Pancreas (tissue), 10 donors: Measurements from ENCODE around the gene CIAPIN1. TPM values are rescaled to one million over a fixed set of nuclear protein-coding genes. Genes with fewer than 3 reads are reported as not detected.
"Not testable (repeated sequence)": the region's sequence is repeated elsewhere in the genome, so short reads cannot be mapped to it uniquely, and the experiment has no call there.

Experiments
- ATAC-seq, 4 donors: fragments of 200-7000 bp; cut with Tn5 transposase; one replicate each; pipeline versions ENCODE4 v1.8.0 to v1.9.1; 2020; ENCODE audit warnings: mild to moderate bottlenecking in 4 of 4, moderate library complexity in 4 of 4
- DNase-seq, 6 donors: peaks; one replicate each; pipeline ENCODE4 v3.0.0-alpha.2; 2020
- FAIRE-seq: peaks from 2 replicates; lab custom pipeline; 2012; peaks lifted over from hg19 to GRCh38; lab: Jason Lieb, UNC
- H3K27ac ChIP-seq, 4 donors: fragments of 200-600 bp; sonication (generic); 1 replicate in 3 of 4; 2 replicates in 1 of 4; pipeline versions ENCODE4 v1.5.0 to v1.8.0; 2020
- H3K27me3 ChIP-seq, 4 donors: fragments of 200-600 bp; one replicate each; pipeline ENCODE4 v1.8.0; 2021
- H3K36me3 ChIP-seq, 3 donors: fragments of 200-600 bp; sonication (generic) in 1 of 3; one replicate each; pipeline versions ENCODE4 v1.5.0 to v1.8.0; 2020 to 2021
- H3K4me1 ChIP-seq, 3 donors: fragments of 200-600 bp; one replicate each; pipeline ENCODE4 v1.8.0; 2021
- H3K4me3 ChIP-seq, 4 donors: fragments of 200-600 bp; sonication (generic) in 2 of 4; one replicate each; pipeline versions ENCODE4 v1.5.0 to v1.8.0; 2020 to 2021
- H3K9me3 ChIP-seq, 4 donors: fragments of 200-600 bp; one replicate each; pipeline ENCODE4 v1.8.0; 2021
- CTCF ChIP-seq, 4 donors: fragments of 200-600 bp; sonication (generic) in 3 of 4; IDR thresholded peaks; one replicate each; pipeline versions ENCODE4 v1.5.0 to v1.8.0; 2021; ENCODE audit warnings: antibody characterized with exemption in 4 of 4
- WGBS, 2 donors: extraction: QIAGEN DNeasy Blood & Tissue Kit; methylation state at CpG; one replicate each; pipeline ENCODE4 v1.1.7; 2013; 5-methylcytosine and 5-hydroxymethylcytosine counted together
- intact Hi-C, 3 donors: fragments of 100-400 bp; cut with DNase I; formaldehyde crosslinking; loops; one replicate each; pipeline versions ENCODE4 v1.11.1 to v1.14.2; 2022
- polyA plus RNA-seq, 2 donors: library from polyadenylated mRNA; stranded (reverse); fragments of 200-250 nt; gene quantifications; one replicate each; pipeline ENCODE4 v1.2.3, GENCODE V29; 2013
- total RNA-seq, 6 donors: library from RNA; stranded (reverse); fragmentation: NEBNext Ultra II Directional in 4 of 6; extraction: Animal tissue kit (Norgen Biotek cat#: 25700) in 4 of 6; gene quantifications; one replicate each; pipeline versions ENCODE4 v1.2.1 to v1.2.4, GENCODE V29; 2021 to 2023
- donor health status: healthy with polysubstance abuse.
- donor health status: DM: no; HTN: no; CAD: no; lungs with moderate emphysema.
- donor health status: DM: no; HTN: no; CAD: no.
- donor health status: control.
- donor health status: control.
- donor health status: Bipolar disorder and iron deficiency.
- donor health status: DM: yes; HTN: yes; CAD: no.
- donor health status: DM: no; HTN: no; CAD: no.
- donor health status: DM: no; HTN: no; CAD: no.
- donor health status: DM: yes; HTN: yes; CAD: no.

CIAPIN1 gene
- total and polyA plus RNA-seq, 8 donors, result 11.6 to 23.8 (median 17.2) TPM

GRCh38 chr16:57444711-57445110 lies 2.5 kb downstream of the CIAPIN1 start:
- no peak for DNase-seq
- ATAC-seq, result no peak
- WGBS, 2 donors, result 83 to 84% methylated on average over 3 of the region's 3 CpGs
- Histone ChIP-seq H3K9me3 (no peaks in the 10 kb centered on the region), H3K36me3 (no peaks in the 10 kb centered on the region), H3K27ac (no peak overlapping the region), H3K27me3 (no peaks in the 10 kb centered on the region), H3K4me3 (no peak overlapping the region), H3K4me1 (peaks cover 0 to 21% (median 11%) of the 10 kb centered on the region in 3 donors)
- intact Hi-C loops, result no loop called here
- FAIRE-seq, result no peak
- TF ChIP-seq CTCF (IDR thresholded peaks at IDR 0.05), result no peak

- ATAC-seq, DNase-seq, H3K4me3 ChIP-seq, FAIRE-seq, H3K4me1 ChIP-seq, H3K9me3 ChIP-seq, intact Hi-C loops, H3K27ac ChIP-seq, H3K27me3 ChIP-seq: not testable (repeated sequence)
- peaks cover 0 to 19% (median 4%) of the 10 kb centered on the region in 3 donors for H3K36me3 ChIP-seq
- WGBS, 2 donors, result 74 to 97% methylated on average over 8 of the region's 8 CpGs
These were observed 6.6 kb downstream of the CIAPIN1 start for GRCh38 chr16:57440551-57440950.

- H3K9me3 ChIP-seq, intact Hi-C loops, ATAC-seq, DNase-seq, H3K4me1 ChIP-seq, H3K27me3 ChIP-seq, FAIRE-seq, H3K27ac ChIP-seq, H3K4me3 ChIP-seq: not testable (repeated sequence)
- H3K36me3 ChIP-seq, result peaks cover 0 to 19% (median 8%) of the 10 kb centered on the region in 3 donors
- WGBS, 2 donors, result 97 to 99% methylated on average over 8 of the region's 8 CpGs
These were observed 7.2 kb downstream of the CIAPIN1 start for GRCh38 chr16:57439947-57440346.

- DNase-seq (no peak), ATAC-seq (no peak), FAIRE-seq (no peak)
- no peaks in the 10 kb centered on the region for H3K4me1 ChIP-seq
- no peaks in the 10 kb centered on the region for H3K27me3 ChIP-seq
- no peak for TF ChIP-seq CTCF (IDR thresholded peaks at IDR 0.05)
- H3K9me3 ChIP-seq, result no peaks in the 10 kb centered on the region
- peaks cover 0 to 30% (median 12%) of the 10 kb centered on the region in 3 donors for H3K36me3 ChIP-seq
- 91 to 100% methylated on average over 1 of the region's 1 CpG for WGBS, 2 donors
- H3K27ac ChIP-seq, result no peak overlapping the region
- H3K4me3 ChIP-seq, result no peak overlapping the region
- intact Hi-C loops, result no loop called here
These were observed 11.3 kb downstream of the CIAPIN1 start for GRCh38 chr16:57435838-57436237.

- DNase-seq (no peak), ATAC-seq (no peak), FAIRE-seq (no peak)
- intact Hi-C loops, result no loop called here
- H3K4me1 ChIP-seq, result no peaks in the 10 kb centered on the region
- TF ChIP-seq CTCF (IDR thresholded peaks at IDR 0.05), result no peak
- 96 to 100% methylated on average over 2 of the region's 2 CpGs for WGBS, 2 donors
- no peak overlapping the region for H3K27ac ChIP-seq
- no peaks in the 10 kb centered on the region for H3K9me3 ChIP-seq
- H3K27me3 ChIP-seq, result no peaks in the 10 kb centered on the region
- no peak overlapping the region for H3K4me3 ChIP-seq
- H3K36me3 ChIP-seq, result peaks cover 0 to 38% (median 20%) of the 10 kb centered on the region in 3 donors
These were observed 13.2 kb downstream of the CIAPIN1 start for GRCh38 chr16:57434003-57434402.

GRCh38 chr16:57432989-57433388 lies 14.2 kb downstream of the CIAPIN1 start:
- ATAC-seq, result no peak
- no peak for FAIRE-seq
- WGBS, 2 donors, result 94 to 96% methylated on average over 3 of the region's 3 CpGs

More at GRCh38 chr16:57432989-57433388, 14.2 kb downstream of the CIAPIN1 start:
- H3K4me1 ChIP-seq, result no peaks in the 10 kb centered on the region
- no peak overlapping the region for H3K4me3 ChIP-seq
- H3K36me3 ChIP-seq, result peaks cover 0 to 45% (median 20%) of the 10 kb centered on the region in 3 donors
- no peak for DNase-seq
- no peaks in the 10 kb centered on the region for H3K27me3 ChIP-seq
- no peak overlapping the region for H3K27ac ChIP-seq
- intact Hi-C loops, result no loop called here
- no peak for TF ChIP-seq CTCF (IDR thresholded peaks at IDR 0.05)
- H3K9me3 ChIP-seq, result no peaks in the 10 kb centered on the region
